Fibroblast of the conjunctiva (primary cell): ENCODE measurements around the gene FHOD1.

ENCODE experiments used
- DNase-seq: peaks from one replicate; pipeline ENCODE4 v3.0.0-alpha.2; 2010; ENCODE audit warnings: low read depth

FHOD1 gene

DNA sequence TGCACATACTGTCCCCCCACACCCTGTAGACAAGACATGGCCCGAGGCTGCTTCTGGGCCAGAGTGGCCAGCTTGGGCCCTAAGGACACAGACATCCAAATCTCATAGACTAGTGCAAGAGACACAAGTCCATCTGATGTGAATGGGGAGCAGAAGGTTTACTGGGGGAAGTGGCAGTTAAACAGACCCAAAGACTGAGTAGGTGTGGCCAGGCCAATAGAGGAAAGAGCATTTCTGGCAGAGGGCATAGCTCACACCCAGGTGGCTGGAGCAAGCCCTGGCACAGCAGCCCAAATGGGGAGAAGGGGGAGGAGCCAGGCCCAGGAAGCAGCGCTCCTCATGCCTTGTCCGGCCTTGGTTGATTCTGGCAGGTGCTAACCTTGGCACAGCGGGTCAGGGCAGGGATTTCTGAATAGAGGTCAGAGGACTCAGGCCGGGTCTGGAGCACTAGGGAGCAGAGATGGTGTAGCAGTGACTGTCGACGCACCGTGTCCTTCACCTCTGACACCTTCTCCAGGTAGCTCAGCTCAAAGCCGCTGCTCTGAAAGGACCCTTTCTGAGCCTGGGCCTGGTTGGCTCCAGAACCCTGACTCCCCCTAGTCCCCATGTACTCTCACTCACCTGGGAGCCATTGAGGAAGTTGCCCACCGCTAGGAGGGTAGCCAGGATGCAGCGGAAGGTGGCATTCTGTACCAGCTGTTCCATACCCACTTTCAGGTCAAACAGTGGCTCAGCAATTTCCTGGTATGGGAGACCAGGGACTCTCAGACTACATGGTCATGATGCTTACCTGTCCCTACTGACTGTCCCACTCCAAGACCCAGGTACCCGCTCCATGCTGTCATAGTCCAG lies 16.2 kb downstream of the FHOD1 start:
- DNase-seq, result no peak

DNA sequence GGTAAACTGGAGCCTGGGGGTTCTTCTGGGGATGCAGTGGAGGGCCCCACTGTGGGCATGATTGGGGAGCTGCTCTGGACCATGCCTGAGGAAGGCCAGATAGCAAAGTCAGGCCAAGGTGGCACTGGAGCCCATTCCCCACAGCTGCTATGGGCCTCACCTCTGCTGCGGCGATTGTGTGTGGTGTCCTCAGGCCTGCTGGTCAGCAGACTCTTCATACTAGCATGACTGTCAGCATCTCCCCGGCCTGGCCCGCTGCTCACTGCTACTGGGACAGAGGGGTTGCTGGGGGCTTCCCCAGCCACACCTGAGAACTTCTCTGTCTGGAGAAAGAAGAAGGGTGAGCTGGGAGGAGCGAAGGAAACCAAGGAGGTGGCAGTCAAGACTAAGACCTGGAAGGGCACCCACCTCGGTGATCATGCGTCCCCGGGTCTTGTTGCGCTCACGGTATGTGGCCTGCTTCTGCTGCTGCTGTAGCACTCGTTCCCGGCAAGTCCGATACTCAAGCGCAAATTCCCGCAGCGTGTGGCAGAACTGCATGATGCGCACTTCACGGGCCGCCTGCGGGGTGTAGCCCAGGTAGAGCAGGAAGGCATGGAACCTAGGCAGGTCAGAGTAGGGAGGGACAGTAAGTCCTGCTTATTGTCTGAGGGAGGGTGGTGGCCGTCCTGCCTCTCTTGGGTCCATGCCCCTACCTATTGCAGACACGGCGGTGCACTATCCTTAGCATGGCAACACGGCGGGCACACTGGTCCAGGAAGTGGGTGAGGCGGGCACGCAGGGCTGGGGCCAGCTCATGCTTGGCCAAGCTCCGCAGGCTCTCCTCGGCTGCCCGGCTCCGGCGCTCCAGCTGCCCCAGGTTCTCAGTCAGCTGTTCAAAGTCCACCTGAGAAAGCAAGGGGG lies 17.1 kb downstream of the FHOD1 start:
- DNase-seq, result no peak

DNA sequence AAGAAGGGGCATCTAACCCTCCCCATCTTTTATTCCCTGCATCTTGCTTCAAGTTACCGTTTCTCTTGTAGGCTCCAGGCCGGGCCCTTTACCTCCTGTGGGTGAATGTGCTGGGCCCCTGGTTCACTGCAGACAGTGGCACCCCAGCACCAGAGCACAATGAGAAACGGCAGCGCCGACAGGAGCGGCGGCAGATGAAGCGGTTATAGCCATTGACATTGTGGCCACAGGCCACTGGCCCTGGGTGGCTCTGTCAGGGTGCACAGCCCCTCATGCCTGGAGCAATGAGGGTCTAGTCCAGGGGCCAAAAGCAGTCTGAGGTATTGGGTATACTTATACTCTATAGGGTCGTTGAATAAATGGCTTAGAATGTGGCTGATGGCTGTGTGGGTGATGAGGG lies 18.4 kb downstream of the FHOD1 start:
- no peak for DNase-seq

DNA sequence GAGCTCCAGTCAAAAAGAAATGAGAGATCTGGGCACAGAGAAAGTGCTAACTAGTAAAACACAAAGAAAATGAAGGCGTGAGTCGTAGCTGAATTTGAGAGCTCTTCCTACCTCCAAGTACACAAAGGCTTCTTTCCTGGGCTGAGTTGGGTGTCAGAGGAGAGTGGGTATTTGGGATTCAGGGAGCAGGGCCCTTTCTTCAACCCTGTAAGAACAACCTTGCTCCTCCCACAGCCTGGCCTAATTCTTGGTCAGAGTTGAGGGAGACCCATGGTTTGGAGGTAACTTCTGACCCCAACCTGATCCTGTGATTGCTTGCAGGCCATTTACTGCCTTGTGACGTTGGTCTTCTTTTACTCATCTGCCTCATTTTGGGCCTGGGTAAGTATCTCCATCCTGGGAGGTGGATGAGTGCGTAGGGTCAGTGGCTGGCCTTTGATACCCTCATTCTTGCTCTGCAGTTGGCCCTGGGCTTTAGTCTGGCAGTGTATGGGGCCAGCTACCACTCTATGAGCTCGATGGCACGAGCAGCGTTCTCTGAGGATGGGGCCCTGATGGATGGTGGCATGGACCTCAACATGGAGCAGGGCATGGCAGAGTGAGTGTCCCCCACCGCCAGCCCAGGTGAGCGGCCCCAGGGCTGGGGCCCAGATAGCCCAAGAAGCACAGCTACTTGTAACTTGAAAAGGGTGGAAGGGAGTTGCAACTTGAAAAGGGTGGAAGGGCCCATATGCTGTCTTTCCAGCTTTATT lies 19.1 kb downstream of the FHOD1 start:
- DNase-seq, result no peak

DNA sequence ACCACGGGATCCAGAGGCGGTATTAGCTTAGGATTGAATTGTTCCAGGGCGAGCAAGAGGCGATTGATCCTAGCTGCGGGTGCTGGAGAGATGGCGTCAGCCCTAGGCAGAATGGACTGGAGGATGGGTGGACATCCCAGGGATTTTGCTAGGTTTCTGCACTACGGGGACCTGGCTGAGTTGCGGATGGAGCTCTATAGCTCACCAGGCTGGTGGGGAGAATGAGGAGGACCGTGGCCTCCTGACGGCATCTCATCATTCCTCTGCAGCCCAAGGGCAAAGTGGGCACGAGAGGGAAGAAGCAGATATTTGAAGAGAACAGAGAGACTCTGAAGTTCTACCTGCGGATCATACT lies 19.7 kb downstream of the FHOD1 start:
- DNase-seq, result no peak

DNA sequence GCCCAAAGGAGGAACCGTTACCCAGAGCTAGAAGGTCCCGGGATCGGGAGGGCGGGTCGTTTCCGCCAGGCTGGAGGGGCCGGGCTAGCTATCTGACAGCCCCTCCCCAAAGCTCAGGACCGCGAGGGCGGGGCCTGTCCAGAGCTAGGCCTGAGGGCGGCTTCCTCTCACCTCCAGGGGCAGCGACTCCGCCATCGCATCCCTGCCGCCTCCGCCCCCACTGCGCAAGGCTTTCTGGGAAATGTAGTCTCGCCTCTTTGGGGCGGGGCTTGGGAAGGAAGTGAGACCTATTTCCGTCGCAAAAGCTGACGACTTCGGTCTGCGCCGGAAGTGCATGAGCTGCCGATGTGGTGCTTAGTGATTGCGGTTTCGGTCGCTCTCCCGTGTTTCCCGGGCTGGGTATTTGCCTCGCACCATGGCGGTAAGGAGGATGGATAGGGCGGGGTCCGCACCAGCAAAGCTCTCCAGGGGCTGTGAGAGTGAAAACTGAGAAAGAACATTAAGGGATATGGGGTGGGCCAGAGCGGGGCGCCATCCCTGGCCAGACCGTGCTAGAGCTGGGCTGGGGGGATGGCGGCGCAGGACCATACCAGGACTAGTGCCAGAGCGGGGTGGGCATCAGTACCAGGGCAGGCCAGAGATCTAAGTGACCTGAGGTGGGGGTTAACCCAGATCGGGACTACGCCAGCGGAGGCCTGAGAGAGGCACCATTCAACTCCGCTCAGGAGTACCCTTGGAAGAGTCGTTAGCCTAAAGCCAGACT lies 20.3 kb downstream of the FHOD1 start, which contains the start of gene TMEM208:
TMEM208 (plus strand) TSS at position 327 of the 763 bp plus-strand sequence; CDS start at position 416, 89 bp downstream.
- peak; percentile 96 for DNase-seq

DNA sequence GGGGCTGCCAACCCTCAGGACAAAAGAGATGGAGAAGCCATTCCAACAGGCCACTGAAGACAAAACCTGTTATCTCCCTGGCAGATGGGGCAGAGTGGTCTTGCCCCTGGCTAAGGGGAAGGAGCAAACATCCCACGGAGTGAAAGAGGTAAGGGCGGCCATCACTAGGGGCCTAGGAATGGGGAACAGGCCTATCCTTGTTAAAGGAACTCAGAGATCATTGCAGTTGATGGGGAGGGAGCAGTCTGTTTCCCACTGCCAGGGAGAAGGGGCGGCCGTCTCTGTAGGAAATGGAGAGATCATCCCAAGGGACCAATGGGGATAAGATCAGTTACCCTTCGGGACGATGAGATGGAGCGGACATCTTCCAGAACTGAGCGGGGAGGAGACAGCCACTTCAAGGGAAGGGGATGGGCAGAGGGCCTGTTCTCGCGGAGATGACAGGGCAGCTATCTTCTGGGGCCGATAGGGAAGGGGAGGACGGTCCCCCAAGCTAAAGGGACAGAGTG lies 20.9 kb downstream of the FHOD1 start:
- no peak for DNase-seq

DNA sequence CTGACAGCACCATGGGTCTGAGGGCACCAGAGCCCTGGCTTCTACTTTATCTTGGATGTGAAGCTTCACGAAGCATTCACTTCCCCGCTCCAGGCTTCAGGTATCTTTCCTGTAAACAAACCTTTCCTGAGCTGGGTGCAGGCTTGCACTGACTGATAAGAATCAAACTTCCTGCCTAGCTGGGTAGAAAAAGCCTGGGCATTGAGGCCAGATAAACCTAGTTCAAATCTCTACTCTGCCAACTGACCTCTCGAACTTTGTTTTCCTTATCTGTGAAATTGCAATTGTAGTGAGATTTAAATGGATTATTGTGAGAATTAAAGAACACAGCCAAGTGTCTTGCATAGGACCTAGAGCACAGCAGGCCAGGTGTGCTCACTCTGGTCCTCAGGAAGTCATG lies 23.3 kb downstream of the FHOD1 start:
- no peak for DNase-seq

DNA sequence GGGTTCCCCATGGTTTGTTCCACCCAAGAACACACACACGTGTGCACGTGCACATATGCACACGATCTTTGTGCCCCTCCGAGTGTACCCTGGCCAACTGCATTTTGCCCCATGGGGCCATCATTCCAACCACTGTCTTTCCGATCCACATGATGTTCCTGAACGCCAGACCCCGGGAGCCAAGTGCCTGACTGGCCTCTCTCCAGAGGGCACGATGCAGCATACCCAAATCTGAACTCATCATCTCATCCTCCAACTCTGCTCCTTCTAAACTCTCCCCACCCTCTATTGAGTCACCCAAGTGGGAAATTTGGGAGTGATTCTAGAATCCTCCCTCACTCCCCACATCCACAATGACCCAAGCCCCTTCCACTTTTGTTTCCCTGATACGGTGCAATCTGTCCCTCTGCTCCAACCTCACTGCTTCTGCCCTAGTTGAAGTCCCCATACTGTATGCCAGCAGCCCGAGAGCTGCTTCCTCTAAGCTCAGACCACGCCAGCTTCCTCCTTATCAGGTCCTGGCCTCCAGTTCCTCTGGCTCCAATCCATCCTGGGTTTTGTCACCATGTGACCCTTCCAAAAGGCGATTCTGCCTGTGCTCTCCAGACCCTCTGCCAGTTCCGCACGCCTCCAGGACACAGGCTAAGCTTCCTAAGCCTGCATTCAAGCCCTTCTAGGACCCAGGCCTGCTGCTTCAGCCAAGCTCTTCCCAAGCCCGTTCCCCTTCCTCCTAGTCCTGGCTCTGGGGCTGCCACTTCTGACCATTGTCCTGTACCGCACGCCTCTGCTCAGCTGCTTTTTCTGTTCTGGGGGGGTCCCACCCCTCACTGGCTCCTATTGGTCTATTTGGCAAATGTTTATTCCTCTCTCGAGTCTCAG lies 30.4 kb downstream of the FHOD1 start:
- no peak for DNase-seq

DNA sequence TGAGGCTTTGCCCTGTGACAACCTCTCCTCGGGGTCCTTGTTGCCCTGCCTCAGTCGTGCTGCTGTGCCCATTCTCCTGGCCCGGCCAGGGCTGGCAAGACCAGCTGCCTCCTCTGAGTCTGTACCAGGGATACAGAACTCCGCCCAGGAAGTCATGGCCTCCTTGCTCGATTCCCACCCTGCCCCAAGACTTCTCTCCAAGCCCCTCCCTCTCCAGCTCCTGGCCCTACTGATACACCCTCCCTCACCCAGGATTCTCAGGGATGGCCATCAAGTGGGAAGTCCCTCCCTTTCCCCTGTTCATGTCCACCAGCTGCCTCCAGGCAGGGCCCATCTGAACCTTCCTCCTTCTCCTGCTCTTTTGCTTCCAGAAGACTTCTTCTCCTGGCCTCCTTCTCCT lies 31.6 kb downstream of the FHOD1 start:
- DNase-seq, result no peak

DNA sequence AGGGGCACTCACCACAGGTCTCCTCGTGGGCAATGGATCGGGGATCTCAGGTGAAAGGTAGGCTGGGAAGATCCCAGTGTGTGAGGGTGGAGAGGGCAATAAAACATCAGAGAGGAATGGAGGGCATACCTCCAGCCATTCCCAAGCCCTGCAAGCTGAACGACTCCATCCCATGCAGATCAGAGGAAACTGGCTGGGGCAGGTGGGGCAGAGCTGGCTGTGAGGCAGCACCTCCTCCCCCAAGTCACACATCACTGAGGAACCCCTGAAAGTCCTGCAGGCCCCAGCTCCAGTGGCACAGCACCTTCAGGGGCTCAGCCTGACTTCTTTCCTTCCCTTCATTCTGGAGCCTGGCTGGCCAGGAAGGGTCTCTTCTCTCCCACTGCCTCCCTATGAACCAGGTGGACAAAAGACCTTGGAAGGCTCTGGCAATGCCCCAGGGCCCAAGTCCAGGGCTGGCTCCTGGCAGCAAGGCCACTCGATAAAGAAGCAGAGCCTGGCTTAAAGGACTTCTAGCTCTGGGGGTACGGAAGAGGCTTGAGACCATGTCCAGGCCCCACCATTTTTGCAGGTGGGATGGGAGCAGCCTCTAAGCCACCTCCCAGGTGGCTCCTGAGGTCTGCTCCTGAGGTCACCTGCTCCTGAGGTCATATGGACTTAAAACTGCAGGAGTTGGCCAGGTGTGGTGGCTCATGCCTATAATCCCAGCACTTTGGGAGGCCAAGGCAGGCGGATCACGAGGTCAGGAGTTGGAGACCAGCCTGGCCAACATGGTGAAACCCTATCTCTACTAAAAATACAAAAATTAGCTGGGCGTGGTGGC lies 33.9 kb downstream of the FHOD1 start:
- no peak for DNase-seq

DNA sequence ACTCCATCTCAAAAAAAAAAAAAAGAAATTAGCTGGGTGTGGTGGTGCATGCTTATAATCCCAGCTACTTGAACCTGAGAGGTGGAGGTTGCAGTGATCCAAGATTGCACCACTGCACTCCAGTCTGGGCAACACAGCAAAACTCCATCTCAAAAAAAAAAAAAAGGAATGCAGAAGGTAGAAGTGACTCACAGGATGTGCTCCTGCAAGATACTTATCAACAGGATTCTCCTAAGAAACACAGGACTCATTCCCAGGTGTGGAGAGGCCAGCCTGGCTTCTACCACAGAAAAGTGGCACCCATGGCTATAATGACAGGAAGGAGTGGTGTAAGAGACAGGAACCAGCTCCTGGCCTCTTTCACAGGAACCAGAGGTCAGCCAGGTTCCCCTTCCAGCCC lies 34.5 kb downstream of the FHOD1 start:
- no peak for DNase-seq

DNA sequence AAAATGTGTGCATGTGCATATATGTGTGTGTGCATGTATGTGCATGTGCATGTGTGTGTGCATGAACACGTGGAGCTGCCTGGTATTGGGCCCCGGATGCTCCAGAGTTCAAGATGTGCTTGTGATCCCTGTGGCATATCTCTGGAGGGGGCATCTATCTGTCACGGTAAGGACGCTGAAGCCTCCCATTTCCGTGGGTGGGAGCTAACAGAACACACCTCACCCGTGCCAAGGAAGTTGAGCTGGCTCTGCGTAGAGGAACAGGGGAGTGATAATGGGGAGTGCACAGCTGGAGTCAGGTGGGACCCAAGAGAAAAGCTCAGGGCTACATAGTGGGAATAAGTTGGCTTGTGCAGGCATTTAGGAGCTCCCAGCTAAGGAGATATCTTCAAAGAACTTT lies 35.6 kb downstream of the FHOD1 start:
- no peak for DNase-seq

DNA sequence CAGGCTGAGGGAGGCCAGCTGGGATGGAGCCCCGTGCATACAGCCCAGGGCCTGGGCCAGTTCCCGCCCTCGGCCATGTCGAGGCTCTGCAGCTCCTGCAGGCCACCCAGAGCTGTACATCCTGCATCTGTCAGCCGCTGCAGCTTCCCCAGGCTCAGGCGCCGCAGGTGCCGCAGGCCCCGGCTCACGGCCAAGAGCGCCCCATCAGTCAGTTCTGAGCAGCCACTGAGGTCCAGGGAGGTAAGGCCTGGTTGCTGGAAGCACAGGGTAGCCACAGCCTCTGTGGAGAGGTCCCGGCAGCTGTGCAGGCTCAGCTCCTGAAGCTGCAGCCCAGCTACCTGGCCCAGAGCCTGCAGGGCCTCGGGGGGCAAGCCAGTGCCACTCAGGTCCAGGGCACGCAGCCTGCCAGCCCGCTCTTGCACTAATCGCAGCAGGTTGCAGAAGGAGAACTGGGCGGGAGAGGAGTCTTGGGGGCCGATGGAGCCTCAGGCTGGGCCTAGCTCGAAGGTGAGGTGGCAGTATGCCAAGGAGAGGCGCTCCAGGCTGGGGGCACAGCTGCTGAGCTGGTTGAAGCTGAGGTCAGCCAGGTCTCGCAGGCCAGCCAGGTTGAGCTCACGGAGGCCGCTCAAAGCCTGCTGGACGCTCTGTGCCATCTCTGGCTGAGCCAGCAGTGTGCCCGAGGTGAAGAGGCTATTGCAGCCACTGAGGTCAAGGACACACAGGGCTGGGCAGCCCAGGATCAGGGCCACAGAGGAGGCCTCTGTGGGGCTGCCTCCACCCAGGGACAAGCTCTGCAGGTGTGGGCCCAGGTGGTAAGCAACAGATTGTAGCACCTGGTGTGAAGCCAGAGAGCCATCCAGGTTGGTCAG lies 37.0 kb downstream of the FHOD1 start:
- no peak for DNase-seq

DNA sequence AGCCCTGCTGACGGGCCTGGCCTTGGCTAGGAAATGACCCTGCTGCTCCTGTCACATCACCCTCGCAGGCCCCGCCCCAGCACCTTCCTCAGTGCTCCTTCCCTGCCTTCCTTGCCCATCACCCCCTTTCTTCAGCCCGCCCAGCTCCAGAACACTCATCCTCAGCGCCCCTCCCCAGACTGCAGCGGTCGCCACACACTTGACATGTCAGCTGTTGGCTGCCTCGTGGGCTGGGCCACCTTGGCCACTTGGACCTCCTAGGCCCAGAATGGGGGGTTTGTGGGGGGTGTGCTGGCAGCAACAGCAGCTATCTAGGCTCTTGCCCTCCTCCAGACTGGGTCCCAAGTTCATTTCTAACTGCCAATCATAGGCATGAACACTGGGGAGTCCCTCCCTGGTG lies 37.7 kb downstream of the FHOD1 start:
- no peak for DNase-seq

DNA sequence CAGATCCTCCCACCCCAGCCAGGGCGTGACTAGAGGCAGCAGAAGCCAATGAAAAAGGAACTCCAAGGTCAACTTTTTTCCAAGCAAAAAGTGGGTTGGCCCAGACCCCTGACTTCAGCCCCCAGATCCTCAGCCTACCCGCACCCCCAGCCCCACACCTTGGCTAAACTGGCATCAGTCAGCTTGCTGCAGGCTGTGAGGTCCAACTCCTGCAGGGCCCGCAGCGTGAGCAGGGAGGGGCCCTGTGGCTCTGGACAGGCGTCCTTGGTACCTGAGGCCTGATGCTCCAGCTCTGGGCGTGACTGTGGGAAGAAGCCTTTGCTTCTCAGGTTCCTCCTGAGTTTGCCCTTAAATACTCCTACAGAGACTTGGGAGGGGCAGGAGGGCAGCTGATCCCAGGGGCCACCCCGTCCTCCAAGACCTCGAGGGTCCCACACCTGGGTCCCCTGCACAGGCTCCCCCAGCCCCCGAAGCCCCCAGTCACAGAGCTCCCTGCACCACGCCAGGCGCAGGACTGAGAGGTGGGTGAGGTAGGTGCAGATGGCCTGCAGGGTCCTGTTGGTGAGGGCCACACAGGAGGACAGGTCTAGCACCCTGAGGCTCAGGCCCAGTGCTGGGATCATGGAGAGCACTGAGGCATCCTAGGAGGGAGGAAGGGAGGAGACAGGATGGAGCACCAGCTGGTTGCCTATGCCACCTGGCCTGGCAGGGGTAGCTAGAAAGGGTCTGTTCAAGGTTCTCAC lies 39.0 kb downstream of the FHOD1 start:
- no peak for DNase-seq

DNA sequence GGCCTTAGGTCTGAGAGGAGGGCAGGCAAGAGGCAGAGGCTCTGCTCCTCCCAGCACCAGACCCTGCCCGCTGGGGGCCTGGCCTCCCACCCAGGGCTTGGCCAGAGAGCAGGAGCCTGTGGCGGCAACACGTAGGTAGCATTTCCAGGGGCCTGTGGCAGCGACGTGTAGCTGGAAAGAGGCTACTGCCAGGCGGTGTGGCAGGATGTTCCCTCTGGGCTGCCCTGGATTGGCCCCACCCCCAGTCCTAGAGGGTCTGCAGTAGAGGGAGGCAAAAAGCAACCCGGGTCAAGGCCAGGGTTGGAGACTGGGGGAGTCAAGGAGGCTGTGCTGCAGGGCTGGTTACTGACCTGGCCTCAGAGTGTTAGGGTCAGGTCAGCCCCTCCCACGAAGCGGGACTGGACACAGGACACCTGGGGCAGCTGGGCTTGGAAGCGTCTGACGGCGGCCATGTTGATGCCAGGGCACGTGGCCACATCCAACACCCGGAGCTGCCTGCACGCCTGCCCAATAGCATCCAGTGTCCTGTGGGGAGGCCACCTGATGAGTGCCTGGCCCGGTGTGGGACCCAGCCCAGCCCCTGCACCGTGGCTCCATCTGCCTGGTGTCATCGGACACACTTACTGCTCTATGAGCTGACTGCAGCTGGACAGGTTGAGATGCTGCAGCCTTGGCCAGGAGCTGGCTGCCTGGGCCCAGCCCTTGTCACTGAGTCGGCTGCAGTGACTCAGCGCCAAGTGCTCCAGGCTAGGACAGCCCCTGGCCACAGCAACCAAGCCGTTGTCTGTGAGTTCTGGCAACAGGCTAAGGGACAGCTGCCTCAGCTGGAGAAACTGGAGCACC lies 39.8 kb downstream of the FHOD1 start:
- no peak for DNase-seq
